Neural crest cell (in vitro differentiated cells): ENCODE data around the gene SRR. TPM values are rescaled to one million over a fixed set of nuclear protein-coding genes. Genes with fewer than 3 reads are reported as not detected.

Experiments used
- DNase-seq: peaks from one replicate; pipeline ENCODE4 v3.0.0; 2021; ENCODE audit warnings: low read depth, mixed read lengths, low spot score
- H3K27ac Mint-ChIP-seq: one replicate; pipeline ENCODE4 v1.8.0; 2021; ENCODE audit warnings: mild to moderate bottlenecking, mixed read lengths; ENCODE audit not compliant: unreplicated experiment
- H3K27me3 Mint-ChIP-seq: 2 replicates; pipeline ENCODE4 v1.8.0; 2021; ENCODE audit warnings: low read depth, mild to moderate bottlenecking, mixed read lengths
- H3K36me3 Mint-ChIP-seq: 2 replicates; pipeline ENCODE4 v1.8.0; 2021; ENCODE audit warnings: low read depth, mild to moderate bottlenecking, mixed read lengths
- H3K4me1 Mint-ChIP-seq: 2 replicates; pipeline ENCODE4 v1.8.0; 2021; ENCODE audit warnings: mixed read lengths
- H3K4me3 Mint-ChIP-seq: one replicate; pipeline ENCODE4 v1.8.0; 2021; ENCODE audit warnings: mild to moderate bottlenecking, mixed read lengths
- H3K9me3 Mint-ChIP-seq: 2 replicates; pipeline ENCODE4 v1.8.0; 2021; ENCODE audit warnings: mixed read lengths
- CTCF ChIP-seq: fragments of 200-600 bp; sonication (generic); conservative IDR thresholded peaks from 2 replicates; pipeline ENCODE4 v1.5.0; 2021; ENCODE audit warnings: antibody characterized with exemption, mild to moderate bottlenecking
- total RNA-seq: library from RNA; stranded (reverse); gene quantifications from 2 replicates; pipeline ENCODE4 v1.2.1, GENCODE V29; 2021

SRR gene
- total RNA-seq, 1 donor from 2014 or later, result 35.7 TPM

- Mint-ChIP-seq H3K4me1 (no peaks in the 10 kb centered on the region), H3K27ac (no peak overlapping the region), H3K27me3 (no peaks in the 10 kb centered on the region), H3K36me3 (no peaks in the 10 kb centered on the region), H3K4me3 (no peak overlapping the region), H3K9me3 (no peaks in the 10 kb centered on the region)
- no peak for TF ChIP-seq CTCF
- no peak for DNase-seq
These were observed 57.4 kb downstream of the SRR start for GRCh38 chr17:2361010-2361760.

DNA sequence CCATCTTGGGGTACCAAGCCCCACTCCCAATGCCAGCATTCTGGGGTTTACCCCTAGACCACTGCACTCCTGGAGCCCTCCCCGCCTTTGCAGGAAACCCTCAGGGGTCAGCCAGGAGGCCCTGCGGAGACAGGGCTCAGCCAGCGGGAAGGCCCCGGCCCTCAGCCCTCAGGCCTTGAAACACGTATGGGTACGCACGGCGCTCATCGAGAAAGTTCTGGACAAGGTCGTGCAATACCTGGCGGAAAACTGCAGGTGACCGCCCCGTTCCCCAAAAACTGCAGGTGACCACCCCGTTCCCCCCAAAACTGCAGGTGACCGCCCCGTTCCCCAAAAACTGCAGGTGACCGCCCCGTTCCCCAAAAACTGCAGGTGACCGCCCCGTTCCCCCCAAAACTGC, 58.3 kb downstream of the SRR start:
- Mint-ChIP-seq H3K27me3 (no peaks in the 10 kb centered on the region), H3K4me1 (peaks cover 2% of the 10 kb centered on the region), H3K27ac (no peak overlapping the region), H3K9me3 (no peaks in the 10 kb centered on the region), H3K36me3 (no peaks in the 10 kb centered on the region), H3K4me3 (no peak overlapping the region)
- no peak for DNase-seq
- TF ChIP-seq CTCF, result no peak

- H3K27ac Mint-ChIP-seq, result no peak overlapping the region
These were observed 58.7 kb downstream of the SRR start for GRCh38 chr17:2362416-2362815.

DNA sequence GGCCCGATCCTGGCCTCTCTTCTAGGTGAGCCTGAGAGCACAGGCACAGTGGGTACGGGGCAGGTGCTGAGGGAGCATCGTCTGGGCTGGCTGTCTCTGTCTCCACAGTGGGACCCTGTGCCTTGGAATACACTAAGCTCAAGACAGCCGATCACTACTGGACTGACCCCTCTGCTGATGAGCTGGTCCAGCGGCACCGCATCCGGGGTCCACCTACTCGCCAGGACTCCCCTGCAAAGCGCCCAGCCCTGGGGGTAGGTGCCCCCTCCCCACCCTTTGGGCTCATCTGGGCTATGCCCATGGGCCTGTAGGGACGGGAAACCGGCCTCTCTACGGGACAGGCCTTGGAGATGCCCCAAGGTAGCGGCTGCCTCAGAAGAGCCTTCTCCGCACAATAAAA, 59.1 kb downstream of the SRR start:
- no peak overlapping the region for H3K27ac Mint-ChIP-seq
- H3K9me3 Mint-ChIP-seq, result no peaks in the 10 kb centered on the region

More at GRCh38 chr17:2362416-2362815, 58.7 kb downstream of the SRR start:
- no peak for DNase-seq
- Mint-ChIP-seq H3K27me3 (no peaks in the 10 kb centered on the region), H3K36me3 (no peaks in the 10 kb centered on the region), H3K4me1 (peaks cover 4% of the 10 kb centered on the region), H3K4me3 (no peak overlapping the region), H3K9me3 (no peaks in the 10 kb centered on the region)
- no peak for TF ChIP-seq CTCF

DNA sequence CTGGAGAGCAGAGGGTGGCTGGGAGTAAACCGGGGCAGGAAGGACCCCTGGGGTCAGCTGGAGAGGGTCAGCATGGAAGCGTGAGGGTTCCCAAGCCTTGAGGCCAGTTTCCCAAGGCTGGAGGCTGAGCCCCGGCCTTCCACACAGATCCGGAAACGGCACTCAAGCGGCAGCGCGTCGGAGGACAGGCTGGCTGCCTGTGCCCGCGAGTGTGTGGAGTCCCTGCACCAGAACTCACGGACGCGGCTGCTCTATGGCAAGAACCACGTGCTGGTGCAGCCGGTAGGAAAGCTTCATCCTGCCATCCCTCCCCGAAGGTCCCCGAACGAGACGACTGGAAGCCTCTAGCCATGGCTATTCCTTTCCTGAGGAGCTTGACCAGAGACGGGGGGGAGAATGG, 59.6 kb downstream of the SRR start:
- no peaks in the 10 kb centered on the region for H3K9me3 Mint-ChIP-seq
- H3K4me1 Mint-ChIP-seq, result peaks cover 4% of the 10 kb centered on the region
- DNase-seq, result no peak
- TF ChIP-seq CTCF, result no peak
- H3K27ac Mint-ChIP-seq, result no peak overlapping the region
- no peak overlapping the region for H3K4me3 Mint-ChIP-seq
- H3K36me3 Mint-ChIP-seq, result no peaks in the 10 kb centered on the region
- H3K27me3 Mint-ChIP-seq, result no peaks in the 10 kb centered on the region

More for the DNA sequence above, 59.1 kb downstream of the SRR start:
- no peak for DNase-seq
- H3K4me3 Mint-ChIP-seq, result no peak overlapping the region
- H3K36me3 Mint-ChIP-seq, result no peaks in the 10 kb centered on the region
- peaks cover 4% of the 10 kb centered on the region for H3K4me1 Mint-ChIP-seq
- TF ChIP-seq CTCF, result no peak
- no peaks in the 10 kb centered on the region for H3K27me3 Mint-ChIP-seq
